ENCODE results near the gene POU2F3. TPM values are rescaled to one million over a fixed set of nuclear protein-coding genes. Genes with fewer than 3 reads are reported as not detected.

The POU2F3 gene
- total and polyA plus RNA-seq, 9 donors, result 0.10 to 3.1 (median 0.55) TPM

DNA sequence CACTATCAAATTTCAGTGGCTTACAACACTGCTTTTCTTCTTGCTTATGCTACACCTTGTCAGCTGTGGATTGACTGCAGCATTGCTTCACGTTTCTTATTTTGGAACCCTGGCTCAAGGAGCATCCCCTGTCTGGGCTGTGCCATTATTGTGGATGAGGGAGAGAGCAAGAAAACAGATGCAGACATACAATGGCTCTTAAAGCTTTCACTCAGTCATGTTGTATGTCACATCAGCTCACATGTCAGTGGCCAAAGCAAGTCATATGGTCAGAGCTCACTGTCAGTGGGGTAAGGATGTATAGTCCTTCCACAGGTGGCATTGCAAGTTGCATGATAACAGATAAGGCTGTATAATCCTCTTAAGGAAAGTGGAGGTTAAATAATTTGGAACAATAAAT is 106.3 kb downstream of the POU2F3 start:
- Histone ChIP-seq H3K4me3 (ENCODE audit: low read length) (no peak overlapping the region), H3K36me3 (ENCODE audit: control insufficient read depth, insufficient read depth, low read length) (no peaks in the 10 kb centered on the region), H3K4me1 (ENCODE audit: control insufficient read depth, insufficient read depth, low read length) (peaks cover 6% of the 10 kb centered on the region), H3K27ac (ENCODE audit: low read length) (peak overlapping the region; percentile 4), H3K27me3 (ENCODE audit: control insufficient read depth, insufficient read depth, low read length) (no peaks in the 10 kb centered on the region), H3K9me3 (replicated peaks; ENCODE audit: control insufficient read depth, low read depth, low read length) (no peaks in the 10 kb centered on the region)
- no CpG with 5 or more reads among the region's 1 CpG for WGBS (ENCODE audit: insufficient coverage)
- DNase-seq, result no peak

DNA sequence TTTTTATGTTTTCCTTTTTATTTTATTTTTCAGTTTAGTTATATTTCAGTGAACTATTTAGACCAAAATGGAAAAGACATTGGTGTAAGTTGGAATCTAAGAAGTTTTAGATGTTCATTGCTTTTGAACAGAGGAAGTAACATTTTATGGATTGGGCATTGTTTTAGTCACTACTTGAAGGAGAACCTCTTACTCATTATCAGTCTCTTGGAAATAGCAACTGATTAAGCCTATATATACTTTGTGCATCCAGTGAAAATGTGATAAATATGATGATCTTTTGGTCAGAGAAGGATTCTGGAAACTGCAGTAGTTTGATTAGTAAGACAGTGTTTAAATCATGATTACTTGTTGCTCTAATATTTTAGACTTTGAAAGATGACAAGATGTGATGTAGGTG is 110.7 kb downstream of the POU2F3 start:
- H3K27ac ChIP-seq (ENCODE audit: low read length), result no peak overlapping the region
- peaks cover 7% of the 10 kb centered on the region for H3K4me1 ChIP-seq (ENCODE audit: control insufficient read depth, insufficient read depth, low read length)
- H3K4me3 ChIP-seq (ENCODE audit: low read length), result no peak overlapping the region
- no peak for DNase-seq
- no peaks in the 10 kb centered on the region for H3K27me3 ChIP-seq (ENCODE audit: control insufficient read depth, insufficient read depth, low read length)
- no peaks in the 10 kb centered on the region for H3K9me3 ChIP-seq (replicated peaks; ENCODE audit: control insufficient read depth, low read depth, low read length)
- no peaks in the 10 kb centered on the region for H3K36me3 ChIP-seq (ENCODE audit: control insufficient read depth, insufficient read depth, low read length)

DNA sequence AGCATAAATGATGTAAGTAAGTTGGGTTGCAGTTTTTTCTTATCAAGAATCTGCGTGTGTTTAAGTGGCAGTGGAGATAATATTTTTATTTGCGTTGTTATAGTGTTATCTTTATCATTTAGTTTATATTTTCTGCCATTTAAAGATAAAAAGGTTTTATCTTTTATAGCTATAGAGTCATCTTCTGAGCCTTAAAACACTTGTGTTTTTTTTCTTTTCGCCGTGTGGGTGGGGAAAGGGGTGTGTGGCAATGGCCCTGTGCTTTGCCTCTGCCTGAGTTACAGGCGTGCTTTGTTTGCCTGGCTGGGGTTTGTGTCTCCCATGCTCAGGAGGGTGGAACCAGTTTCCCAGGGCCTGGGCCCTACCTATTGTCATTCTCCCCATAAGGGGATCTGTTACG is 112.5 kb downstream of the POU2F3 start:
- Histone ChIP-seq H3K27me3 (ENCODE audit: control insufficient read depth, insufficient read depth, low read length) (no peaks in the 10 kb centered on the region), H3K27ac (ENCODE audit: low read length) (no peak overlapping the region), H3K4me3 (ENCODE audit: low read length) (no peak overlapping the region), H3K4me1 (ENCODE audit: control insufficient read depth, insufficient read depth, low read length) (peaks cover 2% of the 10 kb centered on the region), H3K36me3 (ENCODE audit: control insufficient read depth, insufficient read depth, low read length) (no peaks in the 10 kb centered on the region), H3K9me3 (replicated peaks; ENCODE audit: control insufficient read depth, low read depth, low read length) (no peaks in the 10 kb centered on the region)
- DNase-seq, result no peak
- 67% methylated on average over 2 of the region's 6 CpGs for WGBS (ENCODE audit: insufficient coverage)

DNA sequence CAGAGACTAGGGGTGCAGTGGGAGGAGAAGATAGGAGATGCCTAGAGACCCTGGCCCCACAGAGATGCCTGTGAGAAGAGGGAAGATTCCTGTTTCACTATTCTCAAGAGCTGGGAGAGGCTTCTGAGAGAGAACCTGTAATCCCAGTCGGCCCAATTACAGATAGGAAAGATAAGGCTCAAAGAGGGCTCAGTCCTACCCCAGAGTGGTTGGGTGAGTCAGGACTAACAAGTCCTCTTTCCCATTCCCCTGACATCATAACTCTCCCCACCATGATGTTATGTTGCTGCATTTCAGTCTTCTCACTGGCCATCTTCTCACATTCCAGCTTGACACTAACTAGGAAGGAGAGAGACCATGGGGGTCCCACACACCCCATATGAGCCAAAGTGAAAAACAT is 114.1 kb downstream of the POU2F3 start:
- DNase-seq, result no peak
- no peaks in the 10 kb centered on the region for H3K9me3 ChIP-seq (replicated peaks; ENCODE audit: control insufficient read depth, low read depth, low read length)
- no CpG with 5 or more reads among the region's 1 CpG for WGBS (ENCODE audit: insufficient coverage)
- H3K4me1 ChIP-seq (ENCODE audit: control insufficient read depth, insufficient read depth, low read length), result peaks cover 2% of the 10 kb centered on the region
- peak overlapping the region; percentile 1 for H3K27ac ChIP-seq (ENCODE audit: low read length)
- H3K36me3 ChIP-seq (ENCODE audit: control insufficient read depth, insufficient read depth, low read length), result no peaks in the 10 kb centered on the region
- no peaks in the 10 kb centered on the region for H3K27me3 ChIP-seq (ENCODE audit: control insufficient read depth, insufficient read depth, low read length)
- H3K4me3 ChIP-seq (ENCODE audit: low read length), result no peak overlapping the region

DNA sequence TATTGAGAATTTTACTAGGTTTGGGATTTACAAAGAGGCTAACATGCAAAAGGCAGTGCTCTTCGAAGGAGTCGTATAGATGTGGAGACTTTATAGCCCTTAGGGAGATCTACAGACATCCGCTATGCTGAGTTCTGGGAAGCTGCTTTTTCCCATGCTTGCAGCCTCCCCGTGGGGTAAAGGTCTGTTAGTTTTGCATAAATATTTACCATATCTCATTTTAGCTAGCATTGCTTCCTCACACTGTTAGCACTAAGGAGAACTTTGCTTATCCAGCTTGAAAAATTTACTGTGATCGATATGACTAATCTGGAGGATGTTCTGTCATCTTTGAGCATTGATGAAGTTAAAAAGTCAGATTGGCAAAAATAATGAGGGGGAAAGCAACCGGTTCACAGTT is 114.8 kb downstream of the POU2F3 start:
- H3K9me3 ChIP-seq (replicated peaks; ENCODE audit: control insufficient read depth, low read depth, low read length), result no peaks in the 10 kb centered on the region
- H3K36me3 ChIP-seq (ENCODE audit: control insufficient read depth, insufficient read depth, low read length), result no peaks in the 10 kb centered on the region
- H3K27me3 ChIP-seq (ENCODE audit: control insufficient read depth, insufficient read depth, low read length), result no peaks in the 10 kb centered on the region
- 50% methylated on average over 1 of the region's 6 CpGs for WGBS (ENCODE audit: insufficient coverage)
- H3K27ac ChIP-seq (ENCODE audit: low read length), result peak overlapping the region; percentile 31
- H3K4me1 ChIP-seq (ENCODE audit: control insufficient read depth, insufficient read depth, low read length), result peaks cover 2% of the 10 kb centered on the region
- DNase-seq, result peak; percentile 55
- H3K4me3 ChIP-seq (ENCODE audit: low read length), result no peak overlapping the region

DNA sequence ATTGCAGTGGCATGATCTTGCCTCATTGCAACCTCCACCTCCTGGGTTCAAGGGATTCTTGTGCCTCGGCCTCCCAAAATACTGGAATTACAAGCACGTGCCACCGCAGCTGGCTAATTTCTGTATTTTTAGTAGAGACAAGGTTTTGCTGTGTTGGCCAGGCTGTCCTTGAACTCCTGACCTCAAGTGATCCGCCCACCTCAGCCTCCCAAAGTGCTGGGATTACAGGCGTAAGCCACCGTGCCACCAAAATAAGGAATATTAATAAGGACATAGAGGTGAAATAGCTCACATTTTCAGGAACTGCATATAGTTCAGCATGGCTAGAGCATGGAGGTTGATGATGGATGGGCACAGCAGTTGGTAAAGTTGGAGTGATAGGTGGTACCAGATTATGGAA is 117.7 kb downstream of the POU2F3 start:
- Histone ChIP-seq H3K4me1 (ENCODE audit: control insufficient read depth, insufficient read depth, low read length) (peaks cover 2% of the 10 kb centered on the region), H3K27me3 (ENCODE audit: control insufficient read depth, insufficient read depth, low read length) (no peaks in the 10 kb centered on the region), H3K4me3 (ENCODE audit: low read length) (no peak overlapping the region), H3K9me3 (replicated peaks; ENCODE audit: control insufficient read depth, low read depth, low read length) (no peaks in the 10 kb centered on the region), H3K27ac (ENCODE audit: low read length) (no peak overlapping the region), H3K36me3 (ENCODE audit: control insufficient read depth, insufficient read depth, low read length) (no peaks in the 10 kb centered on the region)
- WGBS (ENCODE audit: insufficient coverage), result 100% methylated on average over 1 of the region's 6 CpGs
- DNase-seq, result no peak

DNA sequence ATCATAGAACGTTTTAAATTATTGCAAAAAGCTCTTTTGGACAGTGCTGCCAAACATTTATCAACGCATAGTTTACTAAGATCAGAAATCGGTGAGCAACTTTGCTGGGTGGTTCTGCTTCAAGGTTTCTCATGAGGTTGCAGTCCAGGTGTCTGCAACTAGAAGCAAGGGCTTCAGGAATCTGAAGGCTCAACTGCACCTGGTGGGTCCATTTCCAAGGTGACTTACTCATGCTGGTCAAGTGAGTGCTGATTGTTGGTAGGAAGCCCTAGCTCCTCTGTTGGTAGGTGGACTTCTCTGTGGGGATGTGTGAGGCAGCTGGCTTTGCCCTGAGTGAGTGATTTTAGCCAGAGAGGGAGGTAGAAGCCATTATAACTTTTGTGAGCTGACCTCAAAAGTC is 118.8 kb downstream of the POU2F3 start:
- peaks cover 2% of the 10 kb centered on the region for H3K4me1 ChIP-seq (ENCODE audit: control insufficient read depth, insufficient read depth, low read length)

DNA sequence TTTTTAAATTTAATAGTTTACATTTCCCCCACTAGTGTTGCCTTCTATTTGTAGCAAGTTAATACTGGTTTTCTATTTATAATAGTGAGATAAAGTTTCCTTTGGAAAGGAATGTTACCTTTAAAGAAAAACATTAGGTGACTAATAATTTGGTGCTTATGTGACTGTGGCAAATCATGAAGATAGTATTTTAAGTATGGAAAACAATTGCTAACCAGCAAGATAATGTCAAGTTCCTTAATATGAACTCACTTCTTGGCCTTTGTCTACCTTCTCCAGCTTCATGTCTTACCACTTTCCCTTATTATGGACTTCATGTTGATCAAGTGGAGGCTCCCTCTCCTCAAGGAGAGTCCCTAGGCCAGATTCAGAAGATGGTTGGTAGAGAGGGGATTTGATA is 123.5 kb downstream of the POU2F3 start:
- Histone ChIP-seq H3K9me3 (replicated peaks; ENCODE audit: control insufficient read depth, low read depth, low read length) (no peaks in the 10 kb centered on the region), H3K27me3 (ENCODE audit: control insufficient read depth, insufficient read depth, low read length) (no peaks in the 10 kb centered on the region), H3K4me1 (ENCODE audit: control insufficient read depth, insufficient read depth, low read length) (no peaks in the 10 kb centered on the region), H3K4me3 (ENCODE audit: low read length) (no peak overlapping the region), H3K27ac (ENCODE audit: low read length) (no peak overlapping the region), H3K36me3 (ENCODE audit: control insufficient read depth, insufficient read depth, low read length) (no peaks in the 10 kb centered on the region)
- no peak for DNase-seq

More for the DNA sequence above, 118.8 kb downstream of the POU2F3 start:
- Histone ChIP-seq H3K4me3 (ENCODE audit: low read length) (no peak overlapping the region), H3K27ac (ENCODE audit: low read length) (no peak overlapping the region), H3K36me3 (ENCODE audit: control insufficient read depth, insufficient read depth, low read length) (no peaks in the 10 kb centered on the region), H3K27me3 (ENCODE audit: control insufficient read depth, insufficient read depth, low read length) (no peaks in the 10 kb centered on the region), H3K9me3 (replicated peaks; ENCODE audit: control insufficient read depth, low read depth, low read length) (no peaks in the 10 kb centered on the region)
- DNase-seq, result no peak
- WGBS (ENCODE audit: insufficient coverage), result 94% methylated on average over 3 of the region's 3 CpGs

DNA sequence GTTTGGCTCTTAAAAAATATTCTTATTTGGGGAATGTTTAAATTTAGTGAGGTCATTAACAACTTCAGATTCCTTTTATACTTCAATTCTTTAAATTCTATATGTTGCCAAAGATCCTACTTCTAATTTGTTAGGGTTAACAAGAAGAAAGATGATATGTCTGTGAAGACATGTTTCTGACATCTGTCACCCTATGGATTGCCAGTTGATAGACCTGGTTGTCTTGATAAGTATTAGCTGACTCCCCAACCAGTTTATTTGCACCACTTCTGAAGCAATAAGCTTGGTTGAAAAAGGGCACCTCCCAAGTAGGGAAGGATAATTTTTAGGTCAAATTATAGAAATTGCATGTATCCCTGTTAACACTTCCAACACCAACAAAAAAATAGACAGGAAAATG is 125.6 kb downstream of the POU2F3 start:
- H3K36me3 ChIP-seq (ENCODE audit: control insufficient read depth, insufficient read depth, low read length), result no peaks in the 10 kb centered on the region
- H3K4me1 ChIP-seq (ENCODE audit: control insufficient read depth, insufficient read depth, low read length), result no peaks in the 10 kb centered on the region
- no peaks in the 10 kb centered on the region for H3K27me3 ChIP-seq (ENCODE audit: control insufficient read depth, insufficient read depth, low read length)
- DNase-seq, result no peak
- no peak overlapping the region for H3K4me3 ChIP-seq (ENCODE audit: low read length)
- no peaks in the 10 kb centered on the region for H3K9me3 ChIP-seq (replicated peaks; ENCODE audit: control insufficient read depth, low read depth, low read length)
- no peak overlapping the region for H3K27ac ChIP-seq (ENCODE audit: low read length)
